ENCODE results near the gene LRMDA.

DNA sequence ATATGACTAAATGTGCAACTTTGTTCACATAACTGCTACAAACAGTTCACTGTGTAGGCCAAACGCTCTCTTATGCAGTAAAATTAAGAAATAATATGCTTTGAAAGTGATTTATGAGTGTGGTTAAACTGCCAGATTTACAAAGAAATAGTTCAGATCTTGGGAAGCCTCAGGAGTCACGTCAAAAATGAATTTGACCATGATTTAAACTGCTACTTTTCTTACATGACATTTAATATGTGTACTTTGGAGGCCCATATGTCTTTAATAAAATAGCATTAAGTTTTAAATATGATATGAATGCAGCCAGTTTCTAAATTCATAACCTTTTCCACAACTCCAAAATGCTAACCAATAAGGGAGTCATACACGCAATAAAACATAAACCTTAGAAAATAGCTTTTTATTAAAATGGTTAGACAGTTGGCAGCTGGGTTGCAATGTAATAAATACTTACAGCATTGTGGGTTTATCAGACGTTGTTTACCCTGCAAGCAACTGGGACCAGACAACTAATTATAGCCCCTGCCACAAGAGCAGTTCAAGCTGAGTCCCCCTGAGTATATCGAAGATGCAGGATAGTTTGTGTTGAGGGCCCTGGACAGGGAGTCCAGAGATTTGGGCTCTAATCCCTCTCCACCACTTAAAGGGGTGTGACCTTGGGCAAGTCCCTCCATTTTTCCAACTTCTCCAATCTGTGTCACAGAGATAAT lies 640.4 kb downstream of the LRMDA start:
- no peak for TF ChIP-seq EZH2phosphoT487 (IDR thresholded peaks at IDR 0.05)
- no peak for TF ChIP-seq CTCF (IDR thresholded peaks at IDR 0.05)
- TF ChIP-seq EZH2 (IDR thresholded peaks at IDR 0.05) = no peak

Data from neural progenitor cell (in vitro differentiated cells).